Osteocyte (in vitro differentiated cells): ENCODE results near the gene ANP32A. TPM values are rescaled to one million over a fixed set of nuclear protein-coding genes. Genes with fewer than 3 reads are reported as not detected.

Experiments used
- DNase-seq: peaks from one replicate; pipeline ENCODE4 v3.0.0; 2021; ENCODE audit warnings: mixed read lengths; ENCODE audit not compliant: unreplicated experiment; ENCODE audit errors: extremely low spot score
- H3K27ac Mint-ChIP-seq: one replicate; pipeline ENCODE4 v1.8.0; 2021; ENCODE audit warnings: mild to moderate bottlenecking, mixed read lengths; ENCODE audit not compliant: unreplicated experiment
- H3K27me3 Mint-ChIP-seq: one replicate; pipeline ENCODE4 v1.8.0; 2021; ENCODE audit warnings: mixed read lengths; ENCODE audit not compliant: unreplicated experiment
- H3K36me3 Mint-ChIP-seq: one replicate; pipeline ENCODE4 v1.8.0; 2021; ENCODE audit warnings: mixed read lengths; ENCODE audit not compliant: unreplicated experiment
- H3K4me1 Mint-ChIP-seq: one replicate; pipeline ENCODE4 v1.8.0; 2021; ENCODE audit warnings: mixed read lengths; ENCODE audit not compliant: unreplicated experiment
- H3K4me3 Mint-ChIP-seq: one replicate; pipeline ENCODE4 v1.8.0; 2021; ENCODE audit warnings: mild to moderate bottlenecking, moderate library complexity, mixed read lengths; ENCODE audit not compliant: unreplicated experiment
- H3K9me3 Mint-ChIP-seq: one replicate; pipeline ENCODE4 v1.8.0; 2021; ENCODE audit warnings: mixed read lengths; ENCODE audit not compliant: unreplicated experiment
- total RNA-seq: library from RNA; stranded (reverse); gene quantifications from 2 replicates; pipeline ENCODE4 v1.2.1, GENCODE V29; 2021
- TF ChIP-seq, protein P1 (sequence below): fragments of 200-600 bp; sonication (generic); IDR thresholded peaks from 2 replicates; pipeline ENCODE4 v1.5.0; 2021; ENCODE audit warnings: antibody characterized with exemption, mild to moderate bottlenecking, moderate library complexity

The ANP32A gene
- total RNA-seq, 1 donor from 2014 or later: 155 TPM

DNA sequence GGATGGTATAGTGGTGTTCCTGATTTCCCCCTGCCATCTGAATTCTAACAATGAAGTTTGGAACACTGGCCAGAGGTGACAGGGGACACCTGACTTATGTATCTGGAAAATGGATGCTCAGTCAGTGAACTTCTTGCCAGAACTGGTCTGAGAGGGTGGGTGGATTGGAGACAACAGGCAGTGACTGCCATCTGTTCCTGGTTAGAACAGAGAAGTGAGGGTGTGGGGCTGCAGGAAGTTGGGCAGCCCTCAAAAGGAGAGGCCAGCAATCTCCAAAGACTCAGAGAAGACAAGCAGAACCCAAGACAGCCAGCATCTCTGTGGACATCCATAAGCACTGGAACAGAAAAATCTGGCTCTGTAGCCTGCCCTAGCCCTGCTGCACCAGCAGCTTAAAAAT, 50.5 kb downstream of the ANP32A start:
- Mint-ChIP-seq H3K4me3 (no peak overlapping the region), H3K4me1 (peaks cover 15% of the 10 kb centered on the region), H3K9me3 (peaks cover 5% of the 10 kb centered on the region), H3K27ac (no peak overlapping the region), H3K36me3 (no peaks in the 10 kb centered on the region), H3K27me3 (peaks cover 6% of the 10 kb centered on the region)
- peak; percentile 59 for DNase-seq
- TF ChIP-seq, protein P1, sequence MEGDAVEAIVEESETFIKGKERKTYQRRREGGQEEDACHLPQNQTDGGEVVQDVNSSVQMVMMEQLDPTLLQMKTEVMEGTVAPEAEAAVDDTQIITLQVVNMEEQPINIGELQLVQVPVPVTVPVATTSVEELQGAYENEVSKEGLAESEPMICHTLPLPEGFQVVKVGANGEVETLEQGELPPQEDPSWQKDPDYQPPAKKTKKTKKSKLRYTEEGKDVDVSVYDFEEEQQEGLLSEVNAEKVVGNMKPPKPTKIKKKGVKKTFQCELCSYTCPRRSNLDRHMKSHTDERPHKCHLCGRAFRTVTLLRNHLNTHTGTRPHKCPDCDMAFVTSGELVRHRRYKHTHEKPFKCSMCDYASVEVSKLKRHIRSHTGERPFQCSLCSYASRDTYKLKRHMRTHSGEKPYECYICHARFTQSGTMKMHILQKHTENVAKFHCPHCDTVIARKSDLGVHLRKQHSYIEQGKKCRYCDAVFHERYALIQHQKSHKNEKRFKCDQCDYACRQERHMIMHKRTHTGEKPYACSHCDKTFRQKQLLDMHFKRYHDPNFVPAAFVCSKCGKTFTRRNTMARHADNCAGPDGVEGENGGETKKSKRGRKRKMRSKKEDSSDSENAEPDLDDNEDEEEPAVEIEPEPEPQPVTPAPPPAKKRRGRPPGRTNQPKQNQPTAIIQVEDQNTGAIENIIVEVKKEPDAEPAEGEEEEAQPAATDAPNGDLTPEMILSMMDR: no peak

DNA sequence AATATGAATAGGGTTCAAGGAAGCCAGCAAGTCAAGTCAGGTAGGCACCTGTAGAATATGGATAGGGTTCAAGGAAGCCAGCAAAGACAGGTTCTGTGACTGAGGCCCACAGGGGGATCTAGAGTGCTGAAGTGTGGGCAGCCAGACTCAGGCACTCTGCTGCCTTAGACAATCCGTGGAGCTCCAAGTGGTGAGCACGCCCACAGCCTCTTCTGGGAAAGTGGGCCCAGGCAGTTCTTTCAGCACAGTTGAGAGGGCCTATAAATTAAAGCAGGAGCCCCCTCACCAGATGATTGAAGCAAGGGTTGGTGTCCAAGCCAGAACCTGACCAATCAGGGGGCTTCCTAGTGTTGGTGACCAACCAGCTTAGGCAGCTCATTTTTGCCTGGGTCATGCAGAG, 51.0 kb downstream of the ANP32A start:
- Mint-ChIP-seq H3K27me3 (peaks cover 6% of the 10 kb centered on the region), H3K4me1 (peaks cover 15% of the 10 kb centered on the region), H3K36me3 (no peaks in the 10 kb centered on the region), H3K27ac (no peak overlapping the region), H3K4me3 (no peak overlapping the region), H3K9me3 (peaks cover 5% of the 10 kb centered on the region)
- DNase-seq: peak; percentile 46
- TF ChIP-seq, protein P1: no peak

DNA sequence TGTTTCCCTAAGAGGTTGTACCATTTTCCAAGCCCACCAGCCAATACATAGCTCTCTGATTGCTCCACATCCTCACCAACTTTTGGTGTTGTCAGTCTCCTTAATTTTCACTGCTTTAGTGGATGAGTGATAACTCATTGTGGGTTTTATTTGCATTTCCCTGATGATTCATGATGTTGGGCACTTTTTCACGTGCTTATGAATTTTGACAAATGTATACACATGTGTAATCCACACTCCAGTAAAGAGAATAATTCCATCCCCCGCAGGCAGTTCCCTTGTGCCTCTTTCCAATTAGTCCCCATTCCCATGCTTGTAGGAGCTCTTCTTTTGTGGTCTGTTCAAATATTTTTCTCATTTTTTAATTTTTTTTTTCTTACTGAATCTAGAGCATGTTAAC, 52.4 kb downstream of the ANP32A start:
- no peak for DNase-seq
- Mint-ChIP-seq H3K4me3 (no peak overlapping the region), H3K4me1 (peaks cover 15% of the 10 kb centered on the region), H3K9me3 (no peaks in the 10 kb centered on the region), H3K27ac (no peak overlapping the region), H3K27me3 (peaks cover 11% of the 10 kb centered on the region), H3K36me3 (no peaks in the 10 kb centered on the region)
- TF ChIP-seq, protein P1: no peak

DNA sequence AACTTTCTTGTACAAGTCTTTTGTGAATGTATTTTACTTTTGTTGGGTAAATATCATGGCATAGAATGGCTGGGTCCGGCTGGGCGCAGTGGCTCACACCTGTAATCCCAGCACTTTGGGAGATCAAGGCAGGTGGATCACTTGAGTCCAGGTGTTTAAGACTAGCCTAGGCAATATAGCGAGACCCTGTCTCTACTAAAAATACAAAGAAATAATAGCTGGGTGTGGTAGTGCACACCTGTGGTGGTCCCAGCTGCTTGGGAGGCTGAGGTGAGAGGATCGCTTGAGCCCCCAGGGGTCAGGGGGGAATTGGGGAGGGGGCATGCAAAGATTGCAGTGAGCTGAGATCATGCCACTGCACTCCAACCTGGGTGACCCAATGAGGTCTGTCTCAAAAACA, 52.9 kb downstream of the ANP32A start:
- no peak overlapping the region for H3K4me3 Mint-ChIP-seq
- H3K9me3 Mint-ChIP-seq: no peaks in the 10 kb centered on the region
- H3K27me3 Mint-ChIP-seq: peaks cover 12% of the 10 kb centered on the region
- no peaks in the 10 kb centered on the region for H3K36me3 Mint-ChIP-seq
- TF ChIP-seq, protein P1: no peak
- peaks cover 15% of the 10 kb centered on the region for H3K4me1 Mint-ChIP-seq
- DNase-seq: peak; percentile 7
- H3K27ac Mint-ChIP-seq: no peak overlapping the region

DNA sequence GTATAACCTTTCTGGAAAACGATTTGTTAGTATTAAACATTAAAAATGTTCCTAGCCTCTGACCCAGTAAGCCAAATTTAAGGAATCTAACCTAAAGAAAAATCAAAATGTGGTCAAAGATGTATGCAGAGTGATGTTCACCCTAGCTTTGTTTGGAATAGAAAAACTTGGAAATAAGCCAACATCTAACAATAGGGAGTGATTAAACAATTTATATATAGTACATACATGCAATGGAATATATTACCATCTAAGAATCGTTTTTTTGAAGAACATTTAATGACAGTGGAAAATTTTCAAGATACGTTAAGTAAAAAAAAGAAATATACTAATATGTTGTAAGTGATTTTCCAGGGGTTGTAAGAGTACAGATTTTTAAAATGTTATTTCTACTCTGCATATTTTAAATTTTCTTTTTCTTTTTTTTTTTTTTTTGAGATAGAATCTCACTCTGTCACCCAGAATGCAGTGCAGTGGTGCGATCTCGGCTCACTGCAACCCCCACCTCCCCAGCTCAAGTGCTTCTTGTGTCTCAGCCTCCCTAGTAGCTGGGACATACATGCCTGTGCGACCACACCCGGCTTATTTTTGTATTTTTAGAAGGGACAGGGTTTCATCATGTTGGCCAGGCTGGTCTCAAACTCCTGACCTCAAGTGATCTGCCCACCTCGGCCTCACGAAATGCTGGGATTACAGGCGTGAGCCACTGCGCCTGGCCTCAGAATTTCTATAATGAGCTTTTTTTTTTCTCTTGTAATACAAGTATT, 54.9 kb downstream of the ANP32A start:
- H3K9me3 Mint-ChIP-seq: no peaks in the 10 kb centered on the region
- H3K27me3 Mint-ChIP-seq: peaks cover 23% of the 10 kb centered on the region
- peaks cover 15% of the 10 kb centered on the region for H3K4me1 Mint-ChIP-seq
- TF ChIP-seq, protein P1: no peak
- no peak overlapping the region for H3K4me3 Mint-ChIP-seq
- H3K36me3 Mint-ChIP-seq: no peaks in the 10 kb centered on the region
- H3K27ac Mint-ChIP-seq: no peak overlapping the region
- DNase-seq: peak; percentile 30
